Stimulated activated CD8-positive, alpha-beta memory T cell treated with anti-CD3 and anti-CD28 coated beads, Interleukin-12 subunit alpha, Interleukin-12 subunit beta, amount 100 ng/mL, for 24 hours (primary cell): Measurements from ENCODE around the gene PCBP3.
A peak's percentile ranks its signal among the peaks of the same experiment; 100 is the strongest.
"Not testable (repeated sequence)": the region's sequence is repeated elsewhere in the genome, so short reads cannot be mapped to it uniquely, and the experiment has no call there.

ENCODE experiments used
- DNase-seq: peaks from one replicate; pipeline ENCODE4 v3.0.0-alpha.2; 2020; ENCODE audit errors: extremely low read depth

The PCBP3 gene

GRCh38 chr21:45613396-45613795 lies 30.1 kb upstream of the PCBP3 start:
- no peak for DNase-seq

- DNase-seq = no peak
Measured at GRCh38 chr21:45613881-45614280, 29.6 kb upstream of the PCBP3 start.

DNA sequence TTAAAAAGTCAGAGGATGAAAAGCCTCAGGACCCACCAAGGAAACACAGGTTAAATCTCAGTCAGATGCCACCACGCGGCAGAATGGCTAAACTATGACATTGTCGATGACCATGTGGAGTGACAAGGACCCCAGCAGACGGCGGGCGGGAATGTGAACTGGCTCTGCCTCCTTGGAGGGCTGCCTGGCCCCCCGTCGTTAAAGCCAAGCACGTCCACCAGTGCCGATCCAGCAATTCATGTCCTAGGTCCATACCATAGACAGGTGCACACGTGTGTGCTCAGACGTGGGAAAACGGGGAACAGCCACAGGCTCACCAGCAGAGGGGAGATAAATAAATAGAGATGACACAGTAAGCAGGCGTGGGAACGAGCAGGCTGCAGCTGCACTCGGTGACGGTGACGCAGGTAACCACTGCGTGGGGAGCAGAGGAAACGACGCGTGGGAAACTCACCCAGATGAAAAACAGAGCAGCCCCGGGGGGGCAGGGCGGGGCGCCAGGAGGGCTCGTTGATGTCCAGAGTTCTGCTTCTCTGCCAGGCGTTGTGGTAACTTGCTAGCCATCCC lies 28.3 kb upstream of the PCBP3 start:
- DNase-seq = peak; percentile 72

- DNase-seq = no peak
Measured at GRCh38 chr21:45617021-45617921, 26.3 kb upstream of the PCBP3 start.

- no peak for DNase-seq
Measured at GRCh38 chr21:45618287-45618686, 25.2 kb upstream of the PCBP3 start.

DNA sequence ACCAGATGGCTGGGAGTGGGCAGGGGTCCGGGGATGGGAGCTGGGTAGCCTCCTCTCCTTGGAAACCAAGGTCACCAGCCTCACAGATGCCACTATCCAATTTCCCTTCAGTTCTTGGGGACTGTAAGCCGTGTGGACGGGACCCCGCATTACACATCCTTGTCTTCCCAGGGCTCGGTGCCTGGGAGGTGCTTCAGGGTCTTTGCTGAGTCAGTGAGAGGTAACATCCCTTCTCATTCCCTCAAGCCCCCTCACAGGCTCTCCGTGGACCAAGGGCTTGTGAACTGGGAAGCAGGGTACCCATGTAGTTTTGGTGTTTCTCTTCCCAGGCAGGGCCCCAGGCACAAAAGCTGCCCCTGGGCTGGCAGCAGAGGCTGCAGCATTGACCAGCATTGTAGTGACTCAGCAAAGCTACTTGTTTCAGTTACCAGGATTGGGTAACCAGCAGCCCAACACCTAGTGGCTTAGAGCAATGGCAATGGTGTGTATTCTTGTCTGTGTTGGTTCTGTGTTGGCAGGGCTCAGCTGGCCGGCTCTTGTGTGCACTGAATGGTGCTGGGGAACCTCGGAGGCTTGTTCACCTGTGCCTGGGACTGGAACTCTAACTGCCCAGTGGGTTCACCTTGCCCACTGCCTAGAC lies 24.6 kb upstream of the PCBP3 start:
- no peak for DNase-seq

DNA sequence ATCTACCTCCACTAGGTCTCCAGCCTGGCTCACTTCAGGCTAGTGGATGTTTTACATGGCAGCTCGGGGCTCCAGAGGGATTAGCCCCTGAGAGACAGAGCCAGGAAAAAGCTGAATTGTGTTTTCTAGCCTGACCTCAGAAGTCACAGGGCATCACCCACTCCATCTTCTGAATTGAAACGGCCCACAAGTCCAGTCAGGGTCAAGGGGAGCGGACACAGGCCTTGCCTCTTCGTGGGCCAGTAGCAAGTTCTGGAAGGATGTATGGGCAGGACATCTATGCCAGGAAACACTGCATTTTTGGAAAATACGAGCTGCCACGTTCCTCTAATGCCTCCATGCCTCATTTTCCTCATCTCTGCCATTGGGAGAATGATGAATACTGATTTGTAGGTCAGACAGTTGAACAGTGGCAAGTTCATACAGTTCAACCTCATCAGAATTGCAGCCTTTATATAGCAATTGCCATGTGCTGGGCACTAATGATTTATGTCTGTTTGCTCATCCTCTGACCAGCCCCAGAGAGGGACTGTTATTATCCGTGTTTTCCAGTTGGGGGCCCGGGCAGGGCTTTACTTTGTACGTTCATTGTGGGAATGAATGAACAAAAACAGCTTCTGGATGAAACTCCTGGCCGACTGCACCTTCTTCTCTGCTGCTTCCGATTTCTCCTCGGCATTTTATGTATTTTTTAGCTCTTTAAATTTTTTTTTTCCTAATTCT lies 23.2 kb upstream of the PCBP3 start:
- no peak for DNase-seq

DNA sequence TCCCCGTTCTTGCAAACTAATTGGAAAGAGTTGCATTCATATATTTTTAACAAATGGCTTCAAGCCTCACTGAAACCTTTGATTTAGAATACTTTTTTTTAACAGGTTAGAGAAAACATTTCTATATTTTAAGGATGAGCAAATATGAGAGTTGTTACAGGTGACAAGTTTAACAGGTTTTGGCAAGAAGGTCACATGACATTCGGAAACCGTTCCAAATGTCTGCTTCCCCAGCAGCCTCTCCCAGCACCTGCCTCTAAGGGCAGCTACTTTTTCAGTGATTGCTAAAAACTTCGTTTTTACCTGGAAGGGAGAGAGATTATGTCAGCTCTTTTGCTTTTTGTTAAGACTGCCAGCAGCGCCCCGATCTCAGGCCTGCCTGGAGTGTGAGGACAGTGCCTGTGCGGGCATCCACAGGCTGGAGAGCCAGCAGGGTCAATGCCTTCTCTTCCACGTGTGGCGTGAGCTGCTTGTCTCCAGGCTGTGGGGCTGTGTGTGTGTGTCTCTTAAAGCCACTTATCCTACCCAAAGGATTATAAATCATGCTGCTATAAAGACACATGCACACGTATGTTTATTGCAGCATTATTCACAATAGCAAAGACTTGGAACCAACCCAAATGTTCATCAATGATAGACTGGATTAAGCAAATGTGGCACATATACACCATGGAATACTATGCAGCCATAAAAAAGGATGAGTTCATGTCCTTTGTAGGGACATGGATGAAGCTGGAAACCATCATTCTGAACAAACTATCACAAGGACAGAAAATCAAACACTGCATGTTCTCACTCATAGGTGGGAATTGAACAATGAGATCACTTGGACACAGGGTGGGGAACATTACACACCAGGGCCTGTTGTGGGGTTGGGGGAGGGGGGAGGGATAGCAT lies 21.8 kb upstream of the PCBP3 start:
- DNase-seq = not testable (repeated sequence)

DNA sequence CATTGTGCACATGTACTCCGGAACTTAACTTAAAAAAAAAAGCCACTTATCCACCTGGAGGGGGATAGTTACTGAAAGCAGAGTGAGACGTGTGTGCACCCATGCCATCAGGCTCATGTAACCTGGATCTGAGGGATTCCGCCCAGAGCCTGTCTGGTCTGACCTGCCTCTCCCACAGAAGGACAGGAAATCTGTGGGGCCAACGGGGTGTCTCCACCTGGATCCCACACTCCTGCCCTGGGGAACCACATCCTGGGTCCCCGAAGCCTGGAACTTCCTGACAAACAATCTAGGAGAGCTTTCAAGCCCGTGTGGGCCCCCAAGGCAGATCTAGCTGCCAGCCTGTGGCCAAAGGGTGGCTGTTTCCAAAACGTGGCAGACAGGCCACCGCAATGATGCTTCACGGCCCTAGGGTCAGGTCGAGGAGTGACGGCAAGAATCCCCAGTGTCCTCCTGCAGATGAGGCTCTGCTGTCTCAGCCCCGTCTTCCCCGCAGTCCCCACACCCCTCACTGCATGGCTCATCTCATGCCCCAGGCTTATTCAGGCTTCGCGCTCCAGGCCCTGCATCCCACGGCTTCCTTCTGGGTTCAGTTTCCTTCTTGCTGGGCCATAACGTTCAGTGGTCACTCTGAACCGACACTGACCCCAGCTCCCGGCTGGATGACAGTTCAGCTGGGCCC lies 21.0 kb upstream of the PCBP3 start:
- DNase-seq = no peak

GRCh38 chr21:45623436-45623835 lies 20.1 kb upstream of the PCBP3 start:
- DNase-seq = no peak

- DNase-seq = not testable (repeated sequence)
Measured at GRCh38 chr21:45626127-45626526, 17.4 kb upstream of the PCBP3 start.

GRCh38 chr21:45629046-45629981 lies 14.2 kb upstream of the PCBP3 start:
- DNase-seq = no peak

GRCh38 chr21:45630066-45630694 lies 13.3 kb upstream of the PCBP3 start:
- DNase-seq = no peak

DNA sequence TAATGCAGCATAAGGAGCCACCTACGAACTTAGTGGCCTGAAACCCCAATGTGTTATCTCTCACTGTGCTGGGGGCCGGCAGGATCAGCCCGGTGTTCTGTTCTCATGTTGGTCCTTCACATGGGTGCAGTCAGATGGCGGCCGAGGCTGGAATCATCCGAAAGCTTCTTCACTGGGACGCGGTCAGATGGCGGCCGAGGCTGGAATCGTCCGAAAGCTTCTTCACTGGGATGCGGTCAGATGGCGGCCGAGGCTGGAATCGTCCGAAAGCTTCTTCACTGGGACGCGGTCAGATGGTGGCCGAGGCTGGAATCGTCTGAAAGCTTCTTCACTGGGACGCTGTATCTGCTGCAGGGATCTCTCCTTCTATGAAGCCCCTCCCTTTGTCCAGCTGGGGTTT lies 12.6 kb upstream of the PCBP3 start:
- DNase-seq = no peak

GRCh38 chr21:45631540-45631939 lies 12.0 kb upstream of the PCBP3 start:
- no peak for DNase-seq

- no peak for DNase-seq
Measured at GRCh38 chr21:45632160-45632559, 11.4 kb upstream of the PCBP3 start.

DNA sequence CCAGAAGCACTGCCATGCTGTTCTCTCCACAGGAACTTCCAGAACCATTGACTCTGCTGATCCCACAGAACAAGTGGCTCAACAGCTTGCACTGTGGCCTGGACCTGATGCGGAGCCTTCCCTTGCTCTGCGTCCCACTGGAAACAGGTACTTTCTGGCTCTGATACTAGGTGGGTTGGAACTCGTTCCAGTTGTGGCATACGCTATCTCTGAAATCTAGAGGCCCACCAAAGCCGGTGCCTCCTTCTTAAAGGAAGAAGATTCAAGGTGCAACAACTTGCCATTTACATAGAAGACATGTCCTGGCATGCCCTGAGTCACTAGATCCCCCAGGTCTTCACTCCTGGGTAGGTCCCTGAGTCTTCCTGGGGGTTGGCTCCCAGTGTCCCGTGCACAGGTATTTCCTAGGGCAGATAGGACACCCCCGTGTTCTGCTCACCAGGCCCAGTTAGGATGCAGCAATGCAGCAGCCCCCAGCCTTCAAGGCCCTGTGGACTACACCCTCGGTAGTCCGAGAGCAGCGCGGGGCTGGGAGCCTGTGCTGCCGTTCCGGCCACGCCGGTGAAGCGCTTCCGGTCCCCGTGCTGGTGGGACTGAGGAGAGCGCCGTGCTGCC lies 10.8 kb upstream of the PCBP3 start:
- no peak for DNase-seq

- DNase-seq = no peak
Measured at GRCh38 chr21:45634511-45635183, 8.9 kb upstream of the PCBP3 start.
